ENCODE measurements around the gene FST.

GRCh38 chr5:53515988-53516387, 35.6 kb downstream of the FST start:
- no peak for TF ChIP-seq CTCF (IDR thresholded peaks at IDR 0.05)
- TF ChIP-seq POLR2AphosphoS5 (IDR thresholded peaks at IDR 0.05): no peak

Data from esophagus muscularis mucosa (tissue), 3 donors.